Activated CD4-positive, alpha-beta T cell treated with anti-CD3 and anti-CD28 coated beads for 1 hour (primary cell): ENCODE results near the gene SYNE4.
A peak's percentile ranks its signal among the peaks of the same experiment; 100 is the strongest.

Experiments
- DNase-seq: peaks from one replicate; pipeline ENCODE4 v3.0.0-alpha.2; 2020

Gene SYNE4

DNA sequence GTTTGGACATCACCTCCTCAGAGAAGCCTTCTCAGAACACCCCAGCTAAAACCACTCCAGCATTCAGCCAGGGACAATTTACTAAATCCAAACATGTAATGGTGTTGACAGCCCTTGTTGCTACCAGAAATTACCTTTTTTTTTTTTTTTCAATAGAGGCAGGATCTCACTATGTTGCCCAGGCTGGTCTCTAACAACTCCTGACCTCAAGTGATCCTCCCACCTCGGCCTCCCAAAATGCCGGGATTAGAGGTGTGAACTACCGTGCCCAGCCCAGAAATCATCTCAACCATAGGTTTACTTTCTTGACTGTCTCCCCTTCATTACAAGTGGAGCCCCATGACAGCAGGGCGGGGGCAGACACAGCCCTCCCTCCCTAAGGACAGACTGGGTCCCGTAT lies 14.8 kb upstream of the SYNE4 start:
- DNase-seq: no peak

DNA sequence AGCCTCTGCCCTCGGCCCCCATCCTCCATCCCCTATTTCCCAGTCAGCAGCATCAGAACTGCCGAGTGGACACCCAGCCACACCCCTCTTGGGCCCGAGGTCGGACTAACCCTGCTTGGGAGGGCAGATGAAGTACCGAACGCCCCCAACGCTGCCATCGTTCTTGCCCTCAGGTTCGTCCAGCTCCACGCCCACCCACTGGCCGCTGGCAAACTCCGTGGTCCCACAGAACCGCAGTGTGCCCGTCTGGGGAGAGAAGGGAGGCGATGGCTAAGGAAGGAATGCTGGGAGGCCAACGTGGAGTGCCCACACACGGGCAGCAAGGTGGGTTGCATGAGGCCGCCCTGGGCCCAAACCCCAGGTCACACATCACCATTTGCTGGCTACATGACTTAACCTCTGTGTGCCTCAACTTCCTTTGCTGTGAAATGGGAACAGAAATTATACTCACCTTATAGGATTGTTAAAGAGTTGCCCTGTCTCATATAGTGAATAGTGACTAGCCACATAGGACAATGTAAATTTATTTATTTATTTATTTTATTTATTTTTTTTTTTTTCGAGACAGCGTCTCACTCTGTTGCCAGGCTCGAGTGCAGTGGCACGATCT lies 10.6 kb upstream of the SYNE4 start:
- no peak for DNase-seq

DNA sequence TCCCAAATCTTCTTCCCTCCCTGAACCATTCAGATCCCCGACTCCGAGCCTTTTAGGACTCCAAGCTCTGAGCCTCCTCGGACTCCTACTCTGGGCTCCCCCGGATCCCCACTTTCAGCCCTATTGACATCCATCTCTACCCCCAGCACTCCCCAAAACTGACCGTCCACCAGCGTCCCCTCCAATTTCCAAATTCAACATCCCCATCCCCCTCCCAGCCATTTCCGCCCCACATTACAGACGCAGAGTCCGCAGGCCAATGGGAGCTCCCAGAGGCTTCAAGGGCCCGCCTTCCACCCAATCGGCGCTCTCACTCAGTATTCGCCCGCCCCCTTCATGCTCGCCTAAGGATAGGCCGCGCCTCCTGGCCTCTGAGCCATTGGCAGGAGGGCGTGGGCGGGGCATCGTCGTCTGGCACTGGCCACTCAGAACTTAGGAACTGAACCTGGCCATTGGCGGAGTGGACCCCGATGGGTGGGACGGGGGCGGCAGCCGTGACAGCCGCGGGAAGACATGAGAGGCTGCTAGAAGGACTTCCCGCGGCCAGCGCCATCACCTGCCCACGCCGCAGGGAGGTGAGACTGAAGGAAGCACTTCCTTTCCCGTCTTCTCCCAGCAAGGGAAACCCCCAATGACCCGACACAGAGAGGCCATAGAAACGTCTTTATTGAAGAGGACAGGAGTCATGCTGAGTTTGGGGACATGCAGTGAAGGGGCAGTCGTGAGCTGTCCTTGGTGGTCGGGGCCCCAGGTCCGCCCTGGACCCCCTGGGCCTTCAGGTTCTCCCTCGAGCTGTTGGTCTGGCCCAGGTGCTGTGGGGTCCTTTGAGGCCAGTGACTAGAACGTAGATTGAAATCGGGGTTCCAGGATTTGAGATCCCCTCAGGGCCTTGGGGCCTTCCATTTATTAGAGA lies 5.7 kb upstream of the SYNE4 start, which contains the start of gene ALKBH6:
ALKBH6 (minus strand) TSS at position 202 of the 913 bp plus-strand sequence. CDS start 816 bp downstream, outside the sequence.
- peak; percentile 98 for DNase-seq

DNA sequence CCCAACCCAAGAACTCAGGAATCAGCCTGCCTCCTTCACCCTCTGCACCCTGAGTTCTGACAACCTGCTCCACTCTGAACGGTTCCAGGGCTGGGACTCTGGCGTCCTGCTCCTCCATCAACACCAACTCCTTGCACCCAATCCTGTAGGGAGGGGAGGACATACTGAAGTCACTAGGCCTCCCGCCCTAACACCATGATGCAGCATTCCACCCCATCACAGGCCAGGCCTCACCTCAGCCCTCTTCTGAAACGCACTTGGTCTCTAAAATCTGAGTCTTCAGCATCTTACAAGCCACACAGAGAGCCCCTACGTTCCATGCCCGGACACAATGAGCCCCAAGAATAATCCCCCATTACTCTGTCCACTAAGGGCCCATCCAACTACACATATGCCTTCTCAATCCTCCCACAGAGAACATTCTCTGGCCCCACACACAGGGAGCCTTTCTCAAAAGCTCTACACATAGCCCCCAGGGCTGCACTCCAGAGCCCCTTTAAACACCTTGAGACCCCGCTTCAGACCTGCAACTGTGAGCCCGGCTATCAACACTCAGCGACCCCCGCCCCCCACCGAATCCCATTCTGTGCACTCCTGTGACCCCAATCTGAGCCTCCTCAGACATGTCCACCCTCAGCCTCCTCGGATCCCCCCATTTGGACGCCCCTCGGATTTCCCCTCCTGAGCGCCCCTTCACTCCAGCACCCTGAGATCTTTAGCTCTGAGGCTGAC lies 4.8 kb upstream of the SYNE4 start:
- DNase-seq: no peak

DNA sequence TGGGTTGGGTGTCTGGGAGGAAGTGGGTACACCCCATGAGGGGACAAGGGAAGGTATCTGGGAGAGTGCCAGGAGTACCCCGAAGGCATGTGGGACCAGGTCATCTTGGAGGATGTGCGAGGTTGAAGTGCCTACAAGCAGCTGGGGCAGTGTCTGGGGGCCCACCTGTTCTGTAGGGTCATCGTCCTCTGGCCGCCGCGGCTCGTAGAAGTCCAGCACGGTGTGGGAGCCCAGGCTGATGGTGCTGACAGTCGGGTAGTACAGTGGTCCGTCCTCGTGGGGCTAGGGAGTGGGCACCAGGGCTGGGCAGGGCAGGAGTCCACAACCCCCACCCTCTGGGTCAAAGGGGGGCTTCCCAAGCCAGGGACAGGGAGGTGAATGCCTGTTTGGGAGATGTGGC lies 1.8 kb upstream of the SYNE4 start:
- no peak for DNase-seq

DNA sequence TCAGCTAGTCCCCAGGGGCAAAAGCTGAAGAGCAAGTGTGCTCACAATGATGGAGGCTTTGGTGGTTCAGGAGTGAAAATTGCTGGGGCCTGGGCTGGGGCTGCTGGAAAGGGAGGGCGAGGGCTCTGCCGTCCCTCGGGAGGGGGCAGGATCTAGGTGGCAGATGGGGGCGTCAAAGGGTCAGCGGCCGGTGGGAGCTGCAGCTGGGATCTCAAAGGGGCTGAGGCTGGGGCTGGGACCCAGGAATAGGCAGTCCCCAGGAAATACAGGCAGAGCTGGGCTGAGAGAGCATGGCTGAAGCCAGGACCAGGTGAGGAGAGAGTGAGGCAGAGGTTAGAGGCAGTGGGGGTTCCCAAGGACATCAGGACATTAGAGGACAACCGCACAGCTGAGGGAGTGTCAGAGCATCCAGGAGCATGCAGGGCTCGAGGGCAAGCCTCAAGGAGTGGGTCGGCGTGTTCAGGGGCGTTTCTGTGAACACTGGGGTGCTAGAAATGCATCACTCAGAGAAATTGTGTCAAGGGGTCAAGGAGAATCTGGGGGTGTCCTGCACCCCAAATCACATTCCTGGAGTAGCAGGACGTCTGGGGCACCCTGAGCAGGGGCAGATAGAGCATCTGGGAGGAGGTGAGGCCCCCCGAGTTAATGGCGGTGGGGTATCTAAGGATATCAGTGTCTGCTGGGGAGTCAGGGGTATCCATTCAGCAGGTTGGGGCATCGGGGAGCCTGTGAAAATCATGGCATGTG lies 1.2 kb upstream of the SYNE4 start:
- DNase-seq: no peak

DNA sequence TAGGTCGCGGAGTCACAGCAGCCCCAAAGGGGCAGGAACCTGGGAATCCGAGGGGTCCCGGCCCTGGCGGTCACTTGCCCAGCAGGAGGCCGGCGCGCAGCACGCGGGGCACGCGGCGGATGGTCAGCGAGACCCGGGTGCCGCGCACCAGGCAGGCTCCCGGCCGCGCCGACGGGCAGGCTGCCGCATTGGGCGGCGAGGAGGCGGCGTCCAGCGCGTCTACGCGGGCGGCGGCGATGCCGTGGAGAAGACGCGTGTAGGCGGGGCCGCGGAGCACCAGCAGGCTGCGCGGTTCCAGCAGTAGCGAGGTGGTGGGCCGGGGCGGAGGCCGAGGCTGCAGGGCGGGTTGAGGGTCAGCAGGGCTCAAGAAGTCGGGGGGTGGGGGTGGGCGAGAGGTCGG lies 607 bp upstream of the SYNE4 start:
- DNase-seq: no peak

DNA sequence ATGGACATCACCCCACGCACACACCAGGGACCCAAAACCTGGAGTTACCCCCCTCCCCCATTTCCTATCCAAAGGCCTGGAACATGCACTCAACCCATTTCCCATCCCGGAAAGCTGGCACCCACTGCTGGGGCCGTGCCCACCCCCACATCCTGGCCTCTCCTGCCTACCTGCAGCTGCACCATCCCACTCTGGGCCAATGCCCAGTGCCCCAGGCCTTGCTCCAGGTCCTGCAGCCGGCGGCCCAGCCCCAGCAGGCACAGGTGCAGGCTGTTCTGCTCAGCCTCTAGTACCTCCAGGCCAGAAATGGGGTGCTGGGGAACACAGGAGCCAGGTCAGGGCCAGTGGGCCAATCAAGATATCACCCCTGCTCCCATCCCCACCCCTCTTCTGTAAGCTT lies 1.7 kb downstream of the SYNE4 start:
- no peak for DNase-seq

DNA sequence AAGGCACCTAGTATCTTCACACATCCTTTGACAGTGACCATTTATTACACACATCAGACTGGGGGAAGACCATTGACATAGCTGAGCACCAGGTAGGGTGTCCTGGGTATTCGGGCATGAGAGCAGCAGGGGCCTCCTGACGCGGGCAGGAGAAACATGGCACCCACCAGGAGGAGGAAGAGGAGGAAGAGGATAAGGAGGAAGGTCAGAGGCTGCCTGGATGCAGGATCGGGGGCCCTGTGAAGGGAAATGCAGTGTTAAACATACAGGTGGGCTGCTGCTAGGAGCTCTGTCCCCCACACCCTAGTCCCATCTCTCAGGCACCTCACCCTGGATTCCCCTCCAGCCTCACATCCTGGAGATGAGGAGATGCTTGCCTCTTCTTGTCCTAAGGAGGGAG lies 5.3 kb downstream of the SYNE4 start:
- no peak for DNase-seq

DNA sequence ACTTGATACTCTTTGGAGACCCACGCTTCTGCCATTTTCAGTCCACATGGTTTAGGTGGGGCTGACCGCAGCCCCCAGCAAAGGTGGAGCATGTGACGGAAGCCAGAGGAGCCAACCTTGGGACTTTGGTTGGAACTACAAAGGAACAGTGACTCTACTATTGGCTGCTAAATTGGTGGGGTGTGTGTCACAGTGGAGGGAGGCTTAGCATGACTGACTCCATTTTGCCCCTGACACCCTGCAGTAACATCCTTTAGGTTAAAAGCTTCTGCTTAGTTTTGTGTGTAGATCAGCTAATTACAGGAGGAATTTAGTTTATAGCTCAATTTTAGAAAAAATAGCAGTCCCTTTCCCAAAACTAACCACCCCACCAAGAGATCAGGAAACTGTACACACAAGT lies 7.0 kb downstream of the SYNE4 start:
- DNase-seq: no peak

DNA sequence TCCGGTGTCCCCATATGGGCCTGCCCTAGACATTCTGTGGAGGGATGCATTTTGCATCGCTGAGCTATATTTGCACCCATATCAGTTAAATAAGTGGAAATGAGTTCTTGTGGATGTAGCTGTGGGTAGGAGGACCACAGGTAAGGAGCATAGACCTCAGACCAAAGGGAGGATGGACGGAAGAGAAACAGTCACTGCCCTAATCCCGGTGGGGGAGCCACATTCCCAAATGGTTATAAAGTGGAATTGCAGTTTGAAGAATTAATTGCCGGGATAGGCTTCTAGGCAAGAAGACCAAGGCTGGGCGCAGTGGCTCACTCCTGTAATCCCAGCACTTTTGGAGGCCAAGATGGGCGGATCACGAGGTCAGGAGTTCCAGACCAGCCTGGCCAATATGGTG lies 11.8 kb downstream of the SYNE4 start:
- DNase-seq: no peak

DNA sequence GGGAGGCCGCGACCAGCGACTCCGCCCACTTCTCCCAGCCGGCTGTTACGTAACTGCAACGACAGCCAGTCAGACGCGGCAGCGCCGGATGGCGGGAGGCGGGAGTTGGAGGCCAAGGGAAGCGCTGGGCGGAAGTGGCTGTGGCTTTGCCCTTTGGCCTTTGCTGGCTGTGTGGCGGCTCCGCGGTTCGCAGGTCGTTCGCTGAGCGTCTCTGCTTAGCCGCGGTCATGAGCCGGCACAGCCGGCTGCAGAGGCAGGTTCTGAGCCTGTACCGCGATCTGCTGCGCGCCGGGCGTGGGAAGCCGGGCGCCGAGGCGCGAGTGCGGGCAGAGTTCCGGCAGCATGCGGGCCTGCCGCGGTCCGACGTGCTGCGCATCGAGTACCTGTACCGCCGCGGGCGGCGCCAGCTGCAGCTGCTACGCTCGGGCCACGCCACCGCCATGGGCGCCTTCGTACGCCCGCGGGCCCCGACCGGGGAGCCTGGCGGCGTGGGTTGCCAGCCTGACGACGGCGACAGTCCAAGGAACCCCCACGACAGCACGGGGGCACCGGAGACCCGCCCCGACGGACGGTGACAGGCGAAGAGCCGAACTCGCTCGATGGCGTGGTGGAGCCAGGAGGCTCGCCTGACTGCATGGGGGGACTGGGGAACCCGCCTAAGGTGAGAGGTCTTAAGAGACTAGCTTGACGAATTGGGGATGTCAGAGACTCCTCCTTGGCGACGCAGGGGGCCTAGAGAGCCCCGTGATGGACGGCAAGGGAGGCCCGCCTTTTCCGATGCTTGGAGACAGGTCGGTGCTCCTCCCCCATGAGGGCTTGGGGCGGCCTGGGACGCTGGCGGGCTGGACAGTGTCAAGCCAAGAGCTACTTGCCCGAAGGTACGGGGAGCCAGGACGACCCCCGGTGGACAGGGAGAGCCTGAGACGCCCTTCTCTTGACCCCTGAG lies 13.3 kb downstream of the SYNE4 start, which contains the start of gene SDHAF1:
SDHAF1 (plus strand) TSS at position 141 of the 946 bp plus-strand sequence; CDS start at position 228, 87 bp downstream.
- peak; percentile 86 for DNase-seq

DNA sequence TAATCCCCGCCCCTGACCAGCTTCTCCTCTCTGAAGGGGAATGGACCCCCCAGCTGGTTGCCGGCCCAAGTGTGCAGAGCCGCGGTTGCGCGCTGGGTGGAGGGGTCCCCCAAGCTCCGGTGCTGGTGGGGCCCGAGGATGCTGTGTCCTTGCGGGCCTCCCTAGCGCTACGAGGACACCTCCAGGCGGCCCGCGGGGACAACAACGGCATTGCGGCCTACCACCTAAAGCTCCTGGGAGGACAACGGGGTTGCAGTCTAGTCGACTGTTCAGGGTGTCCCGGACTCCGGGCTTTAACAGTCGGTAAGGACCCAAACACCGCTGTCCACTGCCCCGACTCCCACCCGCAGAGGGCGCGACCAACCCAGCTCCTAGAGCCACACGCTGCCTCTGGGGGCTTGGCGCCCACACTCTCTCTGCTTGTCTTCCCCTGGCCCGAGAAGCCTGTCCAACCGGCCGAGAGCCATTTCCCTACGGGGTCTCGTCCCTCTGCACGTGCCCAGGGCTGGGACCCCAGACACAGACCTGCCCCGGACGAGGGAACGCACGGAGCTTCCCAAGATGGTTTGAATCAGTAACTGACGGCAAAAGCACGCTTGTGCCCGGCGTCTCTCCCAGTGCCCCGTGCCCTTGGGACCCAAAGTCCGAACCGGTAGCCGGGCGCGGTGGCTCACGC lies 14.6 kb downstream of the SYNE4 start:
- no peak for DNase-seq

DNA sequence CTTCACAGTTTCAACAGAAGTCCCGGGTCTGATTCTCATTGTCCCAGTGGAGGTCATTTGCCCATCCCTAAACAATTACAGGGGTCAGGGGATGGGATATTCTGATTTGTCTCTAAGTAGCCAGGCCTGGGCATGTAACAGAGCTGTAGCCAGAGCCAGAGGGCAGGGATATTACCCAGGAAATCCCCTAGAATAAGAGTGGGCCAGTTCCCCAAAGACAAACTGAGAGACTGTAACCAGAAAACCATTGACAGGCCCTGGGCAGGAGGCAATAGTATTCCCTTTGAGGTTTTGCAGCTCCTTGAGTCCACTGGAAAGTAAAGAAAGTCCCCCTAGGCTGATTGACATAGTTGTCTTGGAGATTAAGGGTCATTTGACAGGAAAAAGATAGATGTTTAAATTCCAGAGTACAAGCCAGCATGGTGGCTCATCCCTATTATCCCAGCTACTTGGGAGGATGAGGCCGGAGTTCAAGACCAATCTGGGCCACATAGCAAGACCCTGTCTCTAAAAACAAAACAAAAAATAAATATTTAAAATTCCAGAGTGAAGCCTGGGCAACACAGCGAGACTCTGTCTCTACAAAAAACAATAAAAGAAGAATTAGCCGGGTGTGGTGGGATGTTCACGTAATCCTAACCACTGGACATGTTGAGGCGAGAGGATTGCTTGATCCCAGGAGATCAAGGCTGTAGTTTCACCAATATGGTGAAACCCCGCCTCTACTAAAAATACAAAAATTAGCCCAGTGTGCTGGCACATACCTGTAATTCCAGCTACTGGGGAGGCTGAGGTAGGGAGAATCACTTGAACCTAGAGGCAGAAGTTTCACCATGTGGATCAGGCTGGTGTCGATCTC lies 15.5 kb downstream of the SYNE4 start:
- DNase-seq: no peak

DNA sequence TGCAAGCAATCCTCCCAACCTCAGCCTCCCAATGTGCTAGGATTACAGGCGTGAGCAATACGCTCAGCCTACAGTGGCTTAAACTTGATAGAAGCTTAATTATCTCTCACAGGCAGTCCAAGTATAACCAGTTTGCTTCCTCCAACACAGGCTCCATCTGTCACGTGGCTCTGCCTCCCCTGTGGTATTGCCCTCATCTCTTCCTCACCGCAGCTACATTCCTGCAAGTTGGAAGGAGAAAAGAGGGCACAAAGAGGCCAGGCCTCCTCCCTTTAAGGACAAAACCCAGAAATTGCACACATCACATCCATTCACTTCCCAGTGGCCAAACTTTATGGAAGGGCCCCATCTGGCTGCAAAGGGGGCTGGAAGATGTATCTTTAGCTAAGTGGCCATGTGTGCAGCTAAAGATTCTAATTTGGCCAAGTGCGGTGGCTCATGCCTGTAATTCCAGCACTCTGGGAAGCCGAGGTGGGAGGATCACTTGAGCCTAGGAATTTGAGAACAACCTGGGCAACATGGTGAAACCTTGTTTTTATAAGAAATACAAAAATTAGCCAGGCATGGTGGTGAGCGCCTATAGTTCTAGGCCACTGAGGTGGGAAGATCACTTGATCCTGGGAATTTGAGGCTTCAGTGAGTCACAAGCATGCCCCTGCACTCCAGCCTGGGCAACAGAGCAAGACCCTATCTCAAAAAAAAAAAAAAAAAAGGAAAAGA lies 16.7 kb downstream of the SYNE4 start:
- DNase-seq: no peak

DNA sequence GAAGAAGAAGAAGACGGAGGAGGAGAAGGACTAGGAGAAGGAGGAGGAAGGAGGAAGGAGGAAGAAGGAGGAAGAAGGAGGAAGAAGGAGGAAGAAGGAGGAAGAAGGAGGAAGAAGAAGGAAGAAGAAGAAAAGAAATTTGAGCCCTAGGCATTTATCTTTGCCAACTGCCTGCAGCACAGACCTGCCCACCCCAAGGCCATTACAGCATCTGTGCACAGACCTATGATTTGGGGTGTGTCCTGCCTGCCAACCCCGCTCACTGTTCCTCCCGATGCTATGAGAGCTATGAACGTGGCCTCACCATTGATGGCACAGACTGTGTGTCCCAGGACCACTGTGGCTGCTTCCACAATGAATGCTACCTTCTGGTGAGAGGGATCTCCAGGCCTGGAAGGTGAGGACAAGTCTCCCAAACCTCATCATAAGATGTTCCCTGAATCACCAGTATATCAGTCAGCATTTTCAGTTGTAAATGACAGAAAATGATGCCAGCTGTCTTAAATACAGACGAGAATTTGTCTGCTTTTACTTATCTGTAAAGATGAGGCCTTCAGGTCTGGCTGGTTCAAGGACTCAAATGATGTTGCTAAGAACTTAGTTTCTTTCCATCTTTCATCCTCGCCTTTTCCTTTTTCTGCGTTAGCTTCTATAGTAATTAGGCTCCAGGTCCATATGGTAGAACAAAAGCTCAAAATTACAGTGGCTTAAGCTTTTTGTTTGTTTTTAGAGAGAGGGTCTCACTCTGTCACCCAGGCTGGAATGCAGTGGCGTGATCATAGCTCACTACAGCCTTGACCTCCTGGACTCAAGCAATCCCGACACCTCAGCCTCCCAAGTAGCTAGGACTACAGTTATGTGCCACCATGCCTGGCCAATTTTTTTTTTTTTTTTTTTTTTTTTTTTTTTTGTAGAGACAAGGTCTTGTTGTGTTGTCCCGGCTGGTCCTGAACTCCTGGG lies 17.6 kb downstream of the SYNE4 start:
- DNase-seq: no peak

DNA sequence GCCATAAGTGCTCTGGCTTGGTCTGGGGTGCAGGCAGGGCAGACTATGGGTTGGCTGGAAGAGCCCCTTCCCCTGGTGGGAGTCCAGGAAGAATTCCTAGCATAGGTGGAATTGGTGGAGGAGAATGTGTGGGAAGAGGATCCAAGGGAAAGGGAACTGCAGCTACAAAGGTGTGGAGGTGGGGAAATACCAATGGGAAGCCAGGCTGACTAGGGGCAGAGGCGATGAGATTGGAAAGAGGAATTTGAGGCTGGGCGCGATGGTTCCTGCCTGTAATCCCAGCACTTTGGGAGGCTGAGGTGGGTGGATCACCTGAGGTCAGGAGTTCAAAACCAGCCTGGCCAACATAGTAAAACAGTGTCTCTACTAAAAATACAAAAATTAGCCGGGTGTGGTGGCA lies 18.5 kb downstream of the SYNE4 start:
- no peak for DNase-seq

DNA sequence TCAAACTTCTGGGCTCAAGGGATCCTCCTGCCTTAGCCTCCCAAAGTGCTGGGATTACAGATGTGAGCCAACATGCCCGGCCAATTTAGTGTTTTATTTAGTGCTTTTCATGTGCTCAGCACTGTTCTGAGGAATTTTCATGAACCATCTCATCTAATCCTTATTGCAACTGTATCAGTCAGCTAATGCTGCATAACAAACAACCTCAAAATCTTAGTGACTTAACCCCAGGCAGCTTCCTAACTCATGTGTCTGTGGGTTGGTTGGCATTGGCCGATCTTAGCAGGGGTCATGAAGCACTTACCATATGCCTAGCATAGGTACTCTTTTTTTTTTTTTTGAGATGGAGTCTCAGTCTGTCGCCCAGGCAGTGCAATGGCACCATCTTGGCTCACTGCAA lies 19.8 kb downstream of the SYNE4 start:
- DNase-seq: no peak
